DND-41 (cell line): ENCODE results near the gene KRT12.

ENCODE experiments used
- CTCF ChIP-seq: IDR thresholded peaks from 2 replicates; pipeline ENCODE4 v1.5.1; 2012; ENCODE audit warnings: borderline replicate concordance, low read length, moderate library complexity, mild to moderate bottlenecking; ENCODE audit not compliant: poor library complexity, severe bottlenecking; ENCODE audit errors: extremely low read depth
- EZH2 ChIP-seq: IDR thresholded peaks from 3 replicates; pipeline ENCODE4 v1.6.1; 2012; ENCODE audit warnings: borderline replicate concordance, low read depth, mild to moderate bottlenecking, moderate library complexity, low read length, inconsistent platforms; ENCODE audit not compliant: severe bottlenecking

DNA sequence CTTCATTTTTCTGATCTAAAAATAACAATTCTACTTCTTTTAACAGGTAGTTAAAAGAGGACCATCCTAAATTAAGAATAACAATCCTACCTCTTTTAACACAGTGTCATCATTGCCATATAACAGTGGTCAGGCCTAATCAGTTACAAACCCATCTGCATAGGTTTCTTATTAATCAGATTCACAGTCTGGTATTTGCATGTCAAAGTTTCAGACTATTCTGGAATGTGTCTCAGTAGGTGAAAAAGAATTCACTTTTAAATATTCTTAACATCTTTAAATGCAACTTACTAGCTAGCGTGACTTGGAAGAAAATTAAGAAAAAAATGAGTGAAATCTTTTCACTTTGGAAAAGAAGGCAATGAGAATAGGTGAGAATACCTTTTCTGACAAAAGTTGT is 6.8 kb upstream of the KRT12 start:
- TF ChIP-seq CTCF (no peak), EZH2 (no peak)
